HCT116 (cell line): ENCODE measurements around the gene GOLGA6L7. TPM values are rescaled to one million over a fixed set of nuclear protein-coding genes. Genes with fewer than 3 reads are reported as not detected.

Experiments
- ATAC-seq: fragments of 200-7000 bp; cut with Tn5 transposase; 2 replicates; pipeline ENCODE4 v1.9.1; 2020; ENCODE audit warnings: mild to moderate bottlenecking, moderate library complexity
- BruUV-seq: library from RNA; stranded (reverse); fragments of 400-500 nt; replicated peaks from 2 replicates; lab custom pipeline; 2021; lab: Mats Ljungman, UMichigan
- CTCF ChIA-PET: fragments of 300-600 bp; sonication (Branson Sonifier 250); formaldehyde crosslinking; loops from one replicate; lab custom pipeline; 2021; ENCODE audit warnings: antibody characterized with exemption; lab: Charles Lee
- POLR2A ChIA-PET: fragments of 300-600, 350-600 bp; sonication (Branson Sonifier 250); formaldehyde crosslinking; loops from one replicate; lab custom pipeline; 2021; ENCODE audit warnings: antibody characterized with exemption; lab: Charles Lee
- RAD21 ChIA-PET, 2 experiments: fragments of 300-600 bp; sonication (Branson Sonifier 250); formaldehyde crosslinking; loops; one replicate each; lab custom pipeline; 2023; ENCODE audit warnings: low total read pairs in 2 of 2; ENCODE audit not compliant: uncharacterized antibody in 2 of 2, unreplicated experiment in 2 of 2, low non-redundant PET in 1 of 2; lab: Charles Lee
- DNase-seq: peaks from one replicate; pipeline ENCODE4 v3.0.0-alpha.2; 2010; ENCODE audit warnings: low read depth, low spot score
- H2AFZ ChIP-seq: fragments of 200-600 bp; shearing (Covaris generic), sonication (generic); 2 replicates; pipeline ENCODE4 v1.6.1; 2017; ENCODE audit warnings: low read depth, mixed run types, mixed read lengths, antibody characterized with exemption, low read length; ENCODE audit not compliant: poor library complexity, severe bottlenecking
- H3K27ac ChIP-seq: 2 replicates; pipeline ENCODE4 v1.5.1; 2012; ENCODE audit warnings: low read depth, low read length
- H3K27me3 ChIP-seq: fragments of 200-600 bp; sonication (generic); 2 replicates; pipeline ENCODE4 v1.6.1; 2016; ENCODE audit warnings: mixed run types, low read length, mixed read lengths; ENCODE audit not compliant: insufficient read depth
- H3K36me3 ChIP-seq, 2 experiments: fragments of 200-500 bp in 1 of 2; fragments of 200-600 bp in 1 of 2; sonication (Bioruptor generic) in 1 of 2; sonication (generic) in 1 of 2; 2 replicates each; pipeline versions ENCODE4 v1.5.1 to v1.6.1; 2014 to 2016; ENCODE audit warnings: low read length in 2 of 2, inconsistent platforms in 1 of 2, mixed read lengths in 1 of 2, mixed run types in 1 of 2; ENCODE audit not compliant: insufficient read depth in 2 of 2, control insufficient read depth in 1 of 2
- H3K4me1 ChIP-seq, 2 experiments: fragments of 200-600 bp in 1 of 2; sonication (generic) in 1 of 2; 2 replicates each; pipeline versions ENCODE4 v1.5.1 to v1.6.1; 2012 to 2017; ENCODE audit warnings: low read length in 2 of 2, inconsistent platforms in 1 of 2, mild to moderate bottlenecking in 1 of 2, mixed read lengths in 1 of 2, mixed run types in 1 of 2, moderate library complexity in 1 of 2; ENCODE audit not compliant: insufficient read depth in 2 of 2, control insufficient read depth in 1 of 2
- H3K4me2 ChIP-seq: fragments of 200-600 bp; sonication (generic); 2 replicates; pipeline ENCODE4 v1.6.1; 2017; ENCODE audit warnings: mixed run types, low read length, mixed read lengths
- H3K4me3 ChIP-seq, 2 experiments: fragments of 200-600 bp in 1 of 2; sonication (generic) in 1 of 2; replicated peaks in 1 of 2; 2 replicates each; pipeline ENCODE4 v1.5.1; 2011 to 2016; ENCODE audit warnings: low read length in 2 of 2, control low read depth in 1 of 2, low read depth in 1 of 2, mild to moderate bottlenecking in 1 of 2, mixed read lengths in 1 of 2, mixed run types in 1 of 2
- H3K79me2 ChIP-seq: fragments of 200-600 bp; sonication (generic); 2 replicates; pipeline ENCODE4 v1.6.1; 2017; ENCODE audit warnings: mild to moderate bottlenecking, mixed run types, low read length, moderate library complexity, mixed read lengths; ENCODE audit not compliant: insufficient read depth
- H3K9ac ChIP-seq: fragments of 200-600 bp; sonication (generic); 2 replicates; pipeline ENCODE4 v1.6.1; 2016; ENCODE audit warnings: low read length, mixed read lengths
- H3K9me2 ChIP-seq: fragments of 200-600 bp; sonication (generic), shearing (Covaris generic); 2 replicates; pipeline ENCODE4 v1.6.1; 2017; ENCODE audit warnings: mixed run types, mild to moderate bottlenecking, moderate library complexity; ENCODE audit not compliant: insufficient read depth
- H3K9me3 ChIP-seq, 2 experiments: fragments of 200-500 bp in 1 of 2; fragments of 200-600 bp in 1 of 2; sonication (Bioruptor generic) in 1 of 2; sonication (generic) in 1 of 2; 2 replicates each; pipeline ENCODE4 v1.6.1; 2014 to 2017; ENCODE audit warnings: low read length in 2 of 2, mixed read lengths in 2 of 2, inconsistent platforms in 1 of 2, low read depth in 1 of 2, mild to moderate bottlenecking in 1 of 2, mixed run types in 1 of 2, moderate library complexity in 1 of 2; ENCODE audit not compliant: control insufficient read depth in 1 of 2, insufficient read depth in 1 of 2
- H4K20me1 ChIP-seq: fragments of 200-600 bp; sonication (generic), shearing (Covaris generic); 2 replicates; pipeline ENCODE4 v1.6.1; 2017; ENCODE audit warnings: mixed run types, mild to moderate bottlenecking, moderate library complexity; ENCODE audit not compliant: insufficient read depth
- ATF3 ChIP-seq: IDR thresholded peaks from 2 replicates; pipeline ENCODE4 v1.6.1; 2012
- CBX3 ChIP-seq: IDR thresholded peaks from 2 replicates; pipeline ENCODE4 v1.6.1; 2012; ENCODE audit warnings: low read depth
- CEBPB ChIP-seq: IDR thresholded peaks from 2 replicates; pipeline ENCODE4 v1.6.1; 2012; ENCODE audit warnings: low read depth
- CTCF ChIP-seq, 3 experiments: fragments of 200-600 bp in 1 of 3; sonication (generic) in 1 of 3; IDR thresholded peaks in 2 of 3; conservative IDR thresholded peaks in 1 of 3; 2 replicates each; pipeline ENCODE4 v1.5.1; 2012 to 2017; ENCODE audit warnings: low read depth in 2 of 3, low read length in 2 of 3, antibody characterized with exemption in 1 of 3, borderline replicate concordance in 1 of 3, control low read depth in 1 of 3, mild to moderate bottlenecking in 1 of 3, mixed read lengths in 1 of 3, mixed run types in 1 of 3, moderate library complexity in 1 of 3; ENCODE audit not compliant: insufficient read depth in 1 of 3
- EZH2 ChIP-seq: fragments of 200-600 bp; sonication (generic); IDR thresholded peaks from 2 replicates; pipeline ENCODE4 v1.6.1; 2017; ENCODE audit warnings: antibody characterized with exemption, mixed run types
- EZH2phosphoT487 ChIP-seq: fragments of 200-600 bp; IDR thresholded peaks from 2 replicates; pipeline ENCODE4 v1.6.1; 2018; ENCODE audit warnings: antibody characterized with exemption, borderline replicate concordance
- FOSL1 ChIP-seq: IDR thresholded peaks from 2 replicates; pipeline ENCODE4 v1.6.1; 2012; ENCODE audit warnings: low read depth
- SIN3A ChIP-seq: IDR thresholded peaks from 2 replicates; pipeline ENCODE4 v1.6.1; 2012; ENCODE audit warnings: low read depth
- SP1 ChIP-seq: IDR thresholded peaks from 2 replicates; pipeline ENCODE4 v1.6.1; 2012; ENCODE audit warnings: low read depth
- TCF7L2 ChIP-seq: IDR thresholded peaks from 2 replicates; pipeline ENCODE4 v1.7.0; 2011; ENCODE audit warnings: borderline replicate concordance, inconsistent platforms; ENCODE audit not compliant: insufficient read depth, insufficient read length; ENCODE audit errors: extremely low read depth
- ZBTB33 ChIP-seq: IDR thresholded peaks from 2 replicates; pipeline ENCODE4 v1.6.1; 2011; ENCODE audit warnings: mild to moderate bottlenecking, low read length, moderate library complexity; ENCODE audit not compliant: insufficient replicate concordance; ENCODE audit errors: extremely low read depth
- ZFX ChIP-seq: fragments of 450-650 bp; IDR thresholded peaks from 2 replicates; pipeline ENCODE4 v1.6.1; 2017
- ZNF274 ChIP-seq: fragments of 200-500 bp; sonication (Bioruptor generic); IDR thresholded peaks from 2 replicates; pipeline ENCODE4 v1.6.1; 2014; ENCODE audit warnings: mild to moderate bottlenecking, low read depth, low read length, inconsistent platforms
- intact Hi-C: fragments of 100-400 bp; cut with micrococcal nuclease; formaldehyde crosslinking; loops from 2 replicates; pipeline ENCODE4 v1.10.0; 2022
- total RNA-seq: library from RNA; stranded (reverse); gene quantifications from one replicate; pipeline ENCODE4 v1.2.1, GENCODE V29; 2021; ENCODE audit not compliant: unreplicated experiment

The GOLGA6L7 gene
- total RNA-seq, 1 experiment from 2014 or later, result not detected

GRCh38 chr15:28880680-28881079, 32.2 kb upstream of the GOLGA6L7 start:
- no peak for DNase-seq
- intact Hi-C loops, result no loop called here
- ChIA-PET POLR2A (no interaction called here), RAD21 (no interaction called here), CTCF (no interaction called here)
- no peak overlapping the region for H2AFZ ChIP-seq
- no peak overlapping the region for H3K27ac ChIP-seq
- ATAC-seq, result no peak
- no peak overlapping the region for H3K4me3 ChIP-seq
- H3K9me2 ChIP-seq, result no peaks in the 10 kb centered on the region
- BruUV-seq, result no TSS peak
- H4K20me1 ChIP-seq, result no peaks in the 10 kb centered on the region
- H3K79me2 ChIP-seq, result no peaks in the 10 kb centered on the region
- H3K36me3 ChIP-seq, result no peaks in the 10 kb centered on the region
- H3K4me1 ChIP-seq, result no peaks in the 10 kb centered on the region
- no peak overlapping the region for H3K4me2 ChIP-seq
- H3K9ac ChIP-seq, result no peak overlapping the region
- H3K27me3 ChIP-seq, result no peaks in the 10 kb centered on the region
- no peaks in the 10 kb centered on the region for H3K9me3 ChIP-seq
- TF ChIP-seq EZH2, result no peak
- TF ChIP-seq ATF3, result no peak
- TF ChIP-seq CBX3, result no peak
- no peak for TF ChIP-seq ZNF274
- TF ChIP-seq EZH2phosphoT487, result no peak
- no peak for TF ChIP-seq ZBTB33
- TF ChIP-seq ZFX, result no peak
- TF ChIP-seq FOSL1, result no peak
- TF ChIP-seq TCF7L2, result no peak
- no peak for TF ChIP-seq SP1
- no peak for TF ChIP-seq CTCF (IDR thresholded peaks at IDR 0.05 in 2 of 3, conservative IDR thresholded peaks at IDR 0.05 in 1 of 3; ENCODE audit: borderline replicate concordance in 1 of 3, insufficient read depth in 1 of 3, low read depth in 2 of 3, low read length in 2 of 3)
- no peak for TF ChIP-seq CEBPB
- no peak for TF ChIP-seq SIN3A
